Spinal cord (tissue), 10 donors: ENCODE data around the gene MT1G. TPM values are rescaled to one million over a fixed set of nuclear protein-coding genes. Genes with fewer than 3 reads are reported as not detected.

Experiments
- DNase-seq, 6 donors: peaks; one replicate each; pipeline versions ENCODE4 v3.0.0 to v3.0.0-alpha.2; 2013 to 2015; ENCODE audit warnings: low spot score in 6 of 6, low read depth in 4 of 6
- H3K27ac ChIP-seq: one replicate; pipeline ENCODE4 v1.5.1; 2013; ENCODE audit warnings: low read depth, low read length, control low read depth
- H3K27me3 ChIP-seq: one replicate; pipeline ENCODE4 v1.6.1; 2013; ENCODE audit warnings: low read length; ENCODE audit not compliant: control insufficient read depth, insufficient read depth
- H3K36me3 ChIP-seq: one replicate; pipeline ENCODE4 v1.6.1; 2013; ENCODE audit warnings: low read length; ENCODE audit not compliant: control insufficient read depth, insufficient read depth
- H3K4me1 ChIP-seq: one replicate; pipeline ENCODE4 v1.6.1; 2013; ENCODE audit warnings: low read length; ENCODE audit not compliant: control insufficient read depth, insufficient read depth
- H3K4me3 ChIP-seq: one replicate; pipeline ENCODE4 v1.5.1; 2013; ENCODE audit warnings: low read depth, low read length, control low read depth
- H3K9me3 ChIP-seq: one replicate; pipeline ENCODE4 v1.6.1; 2013; ENCODE audit warnings: low read length; ENCODE audit not compliant: control insufficient read depth, insufficient read depth
- WGBS: methylation state at CpG from one replicate; pipeline ENCODE4 v1.1.5; 2013; ENCODE audit warnings: missing lambda C conversion rate; ENCODE audit not compliant: insufficient coverage; 5-methylcytosine and 5-hydroxymethylcytosine counted together
- polyA plus RNA-seq, 2 donors: library from polyadenylated mRNA; unstranded; fragments of 120-200 nt; gene quantifications; one replicate each; pipeline ENCODE4 v1.2.1, GENCODE V29; 2013; ENCODE audit not compliant: insufficient read length in 2 of 2
- total RNA-seq, 2 donors: library from RNA; depleted of rRNA in 1 of 2; stranded (reverse); fragments of 120-200 nt in 1 of 2; fragments of >200 nt in 1 of 2; gene quantifications; one replicate each; pipeline versions ENCODE4 v1.2.3 to v1.2.4, GENCODE V29; 2013 to 2014
- donor health status: healthy.

The MT1G gene
- total and polyA plus RNA-seq, 4 donors, result 1.7 to 3.1 (median 1.9) TPM

DNA sequence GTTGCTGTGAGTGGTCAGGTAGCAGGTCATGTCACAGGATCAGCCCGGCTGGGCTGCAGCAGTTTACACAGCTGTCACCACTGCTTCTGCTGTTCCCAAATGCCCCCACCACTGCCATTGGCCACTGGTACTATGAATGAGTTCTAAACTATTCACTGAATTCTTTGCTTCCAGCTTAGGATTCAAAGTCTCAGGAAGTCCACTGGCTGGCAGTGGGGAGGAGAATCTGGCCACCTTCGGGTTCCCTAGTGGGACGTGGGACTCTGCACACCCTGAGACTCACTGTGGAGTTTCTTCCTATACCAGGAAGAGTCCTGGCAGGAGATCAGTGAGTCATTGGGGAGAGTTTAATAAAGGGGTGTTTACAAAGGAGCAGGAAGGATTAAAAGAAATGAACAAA, 21.3 kb upstream of the MT1G start:
- no peak for DNase-seq
- Histone ChIP-seq H3K36me3 (no peaks in the 10 kb centered on the region), H3K4me1 (peaks cover 9% of the 10 kb centered on the region), H3K27me3 (no peaks in the 10 kb centered on the region), H3K9me3 (peaks cover 2% of the 10 kb centered on the region), H3K27ac (no peak overlapping the region), H3K4me3 (no peak overlapping the region)
- 82% methylated on average over 2 of the region's 3 CpGs for WGBS

DNA sequence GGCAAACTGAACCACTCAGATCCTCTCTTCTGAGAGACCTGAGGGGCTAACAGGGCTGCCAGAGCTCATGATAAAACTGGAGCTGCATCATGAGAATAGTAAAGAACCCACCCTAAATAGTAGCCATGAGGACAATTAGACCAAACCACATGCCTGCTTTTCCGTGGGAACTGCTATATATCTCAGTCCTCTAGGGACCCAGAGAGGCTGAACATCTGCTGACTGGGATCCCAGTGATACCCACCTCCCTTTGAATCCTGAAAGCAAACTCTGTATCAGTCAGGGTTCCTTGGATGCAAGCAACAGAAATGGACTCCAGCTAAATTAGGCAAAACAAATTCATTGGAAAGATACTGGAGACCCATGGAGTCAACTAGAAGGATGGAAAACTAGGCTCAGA, 20.9 kb upstream of the MT1G start:
- Histone ChIP-seq H3K9me3 (peaks cover 2% of the 10 kb centered on the region), H3K27me3 (no peaks in the 10 kb centered on the region), H3K4me3 (no peak overlapping the region), H3K27ac (no peak overlapping the region), H3K36me3 (no peaks in the 10 kb centered on the region), H3K4me1 (peaks cover 13% of the 10 kb centered on the region)
- 30% methylated on average over 1 of the region's 1 CpG for WGBS
- no peak for DNase-seq

DNA sequence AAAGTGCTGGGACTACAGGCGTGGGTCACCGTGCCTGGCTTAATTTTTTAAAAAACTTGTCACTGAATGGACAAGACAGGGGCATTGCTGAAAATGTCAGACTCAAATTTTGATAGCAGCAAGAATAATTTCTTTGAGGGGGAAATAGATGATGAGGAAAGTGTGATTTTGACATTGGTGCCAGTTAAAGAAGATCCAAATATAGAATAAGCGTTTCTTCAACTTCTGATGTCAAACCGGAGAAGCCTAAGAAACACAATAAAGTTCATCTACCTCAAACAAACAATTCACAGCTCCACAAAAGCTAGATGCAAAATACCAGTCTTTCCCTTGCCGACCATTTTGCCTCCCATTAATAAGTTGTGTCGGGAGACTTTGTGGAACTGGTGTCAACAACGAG, 18.9 kb upstream of the MT1G start:
- 94% methylated on average over 4 of the region's 7 CpGs for WGBS
- Histone ChIP-seq H3K4me3 (no peak overlapping the region), H3K9me3 (peaks cover 2% of the 10 kb centered on the region), H3K27me3 (no peaks in the 10 kb centered on the region), H3K27ac (no peak overlapping the region), H3K4me1 (peaks cover 31% of the 10 kb centered on the region), H3K36me3 (no peaks in the 10 kb centered on the region)
- DNase-seq, result no peak

DNA sequence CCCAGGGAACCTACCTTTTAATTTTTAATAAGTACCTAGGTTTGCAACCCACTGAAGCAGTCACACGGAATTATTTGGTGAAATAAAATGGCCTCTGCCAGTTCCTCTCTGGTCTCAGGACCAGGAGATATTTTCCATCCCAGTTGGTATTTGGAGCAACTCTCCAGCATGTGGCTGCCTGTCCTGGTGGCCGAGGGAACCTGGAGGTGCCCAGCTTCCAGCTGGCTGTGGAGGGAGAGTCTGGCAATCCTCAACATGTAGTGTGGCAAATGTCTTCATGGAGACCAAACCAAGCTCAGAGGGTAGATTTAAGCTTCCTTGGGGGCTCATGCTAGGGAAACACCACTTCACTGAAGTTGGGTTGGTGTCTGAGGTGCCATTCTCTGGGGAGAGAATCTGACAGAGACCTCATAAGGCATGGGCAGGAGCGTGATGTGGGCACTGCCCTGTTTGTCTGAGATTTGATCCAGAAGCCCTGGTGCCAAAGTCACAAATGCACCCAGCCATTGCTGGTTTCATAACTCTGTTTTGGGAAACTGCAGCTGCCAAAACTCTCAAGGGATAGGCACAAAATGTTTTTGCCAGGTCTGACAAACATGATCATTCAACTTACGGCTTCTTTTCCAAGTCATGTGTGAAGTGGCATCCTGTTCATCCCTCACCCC, 17.2 kb upstream of the MT1G start:
- Histone ChIP-seq H3K36me3 (no peaks in the 10 kb centered on the region), H3K4me1 (peaks cover 33% of the 10 kb centered on the region), H3K27me3 (no peaks in the 10 kb centered on the region), H3K27ac (no peak overlapping the region), H3K9me3 (peaks cover 2% of the 10 kb centered on the region), H3K4me3 (no peak overlapping the region)
- no peak for DNase-seq
- 89% methylated on average over 4 of the region's 4 CpGs for WGBS

DNA sequence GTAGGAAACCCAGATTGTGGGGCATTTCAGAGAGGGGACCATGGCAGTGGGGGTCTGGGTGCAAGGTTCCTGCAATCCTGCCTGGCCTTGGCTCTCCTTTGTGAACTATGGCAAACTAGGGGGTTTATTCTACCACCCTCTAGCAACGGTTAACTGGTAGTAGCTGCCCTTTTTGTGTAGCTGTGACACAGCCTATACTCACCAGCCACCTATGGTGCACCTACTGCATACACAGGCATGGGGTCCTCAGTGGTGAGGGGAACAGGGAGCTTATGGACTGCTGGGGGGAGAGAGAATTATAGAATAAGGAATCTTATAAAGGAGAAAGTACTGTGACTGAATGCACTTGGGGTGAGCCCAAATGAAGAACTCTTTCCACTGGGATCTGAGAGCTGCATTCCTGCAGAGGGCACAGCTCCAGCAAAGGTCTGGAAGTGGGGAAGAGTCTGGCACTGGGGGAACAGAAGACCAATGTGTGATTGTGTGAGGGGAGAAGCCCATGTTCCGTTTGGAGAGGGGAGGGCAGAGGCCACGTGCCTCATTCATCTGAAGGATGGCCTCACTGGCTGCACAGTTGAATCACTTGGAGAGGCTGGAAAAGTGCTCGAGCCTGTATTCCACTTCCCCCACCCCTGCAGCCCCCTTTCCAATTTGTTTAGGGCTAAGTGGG, 16.5 kb upstream of the MT1G start:
- H3K4me1 ChIP-seq, result peaks cover 33% of the 10 kb centered on the region
- no peak for DNase-seq
- no peak overlapping the region for H3K27ac ChIP-seq
- 40% methylated on average over 1 of the region's 4 CpGs for WGBS
- peaks cover 2% of the 10 kb centered on the region for H3K9me3 ChIP-seq
- no peaks in the 10 kb centered on the region for H3K36me3 ChIP-seq
- no peak overlapping the region for H3K4me3 ChIP-seq
- H3K27me3 ChIP-seq, result no peaks in the 10 kb centered on the region

DNA sequence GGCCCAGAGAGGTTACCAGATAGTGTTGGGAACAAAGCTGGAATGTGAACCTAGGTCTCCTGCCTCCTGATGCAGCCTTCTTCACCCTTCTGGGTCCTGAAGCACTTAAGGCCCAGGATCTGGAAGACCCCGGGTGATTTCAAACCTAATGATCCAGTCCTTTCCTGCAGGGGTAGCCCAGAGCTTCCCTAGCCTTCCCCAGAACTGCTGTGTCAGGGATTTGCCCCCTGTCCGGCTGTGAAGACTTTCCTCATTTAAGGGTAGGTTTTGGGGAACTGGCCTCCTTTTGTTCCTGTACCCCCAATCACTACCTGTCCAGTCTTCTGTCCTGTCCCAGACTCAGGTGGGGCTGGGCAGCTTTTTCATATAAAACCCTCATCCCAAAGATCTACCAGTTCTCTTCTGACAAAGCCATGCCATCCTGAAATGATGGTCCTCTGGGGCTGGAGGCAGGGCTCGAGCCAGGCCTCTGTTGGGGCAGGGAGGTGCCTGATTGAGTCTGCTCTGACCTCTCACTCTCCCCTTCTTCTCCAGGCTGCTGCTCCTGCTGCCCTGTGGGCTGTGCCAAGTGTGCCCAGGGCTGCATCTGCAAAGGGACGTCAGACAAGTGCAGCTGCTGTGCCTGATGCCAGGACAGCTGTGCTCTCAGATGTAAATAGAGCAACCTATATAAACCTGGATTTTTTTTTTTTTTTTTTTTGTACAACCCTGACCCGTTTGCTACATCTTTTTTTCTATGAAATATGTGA, 15.7 kb upstream of the MT1G start:
- Histone ChIP-seq H3K27ac (no peak overlapping the region), H3K4me1 (peaks cover 33% of the 10 kb centered on the region), H3K9me3 (peaks cover 2% of the 10 kb centered on the region), H3K27me3 (no peaks in the 10 kb centered on the region), H3K4me3 (no peak overlapping the region), H3K36me3 (no peaks in the 10 kb centered on the region)
- WGBS, result 43% methylated on average over 3 of the region's 5 CpGs
- no peak for DNase-seq

DNA sequence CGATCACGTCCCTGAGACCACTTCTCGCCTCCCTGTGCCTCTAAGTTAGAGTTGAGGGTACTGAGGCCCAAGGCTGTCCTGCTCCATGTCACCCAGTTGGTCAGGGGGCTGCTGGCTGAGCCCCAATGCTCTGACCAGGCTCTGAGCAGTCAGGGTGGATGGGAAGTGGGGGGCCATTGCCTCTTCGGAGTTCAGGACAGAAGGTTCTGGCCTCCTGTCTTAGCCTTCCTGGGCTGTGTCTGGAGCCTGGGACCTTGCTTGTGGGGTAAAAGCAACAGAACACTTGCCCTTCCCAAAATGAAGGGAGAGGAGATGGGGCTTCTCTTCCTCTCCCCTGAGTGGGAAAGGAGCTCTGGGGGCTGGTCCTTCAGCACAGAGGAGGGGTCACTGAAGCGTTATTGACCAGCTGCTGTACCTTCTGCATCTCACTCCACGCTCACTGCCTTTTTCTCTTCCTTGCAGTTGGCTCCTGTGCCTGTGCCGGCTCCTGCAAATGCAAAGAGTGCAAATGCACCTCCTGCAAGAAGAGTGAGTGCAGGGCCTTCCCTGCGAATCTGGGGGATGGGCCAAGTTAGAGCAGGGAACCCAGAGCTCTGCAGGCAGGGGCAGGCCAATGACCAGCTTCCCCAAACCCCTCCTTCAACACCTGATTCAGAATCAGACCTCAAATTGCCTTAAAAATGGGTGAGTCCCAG, 15.0 kb upstream of the MT1G start:
- 38% methylated on average over 6 of the region's 8 CpGs for WGBS
- Histone ChIP-seq H3K27ac (no peak overlapping the region), H3K27me3 (no peaks in the 10 kb centered on the region), H3K4me3 (peak overlapping the region; percentile 62), H3K36me3 (no peaks in the 10 kb centered on the region), H3K9me3 (peaks cover 2% of the 10 kb centered on the region), H3K4me1 (peaks cover 33% of the 10 kb centered on the region)
- DNase-seq, result no peak

DNA sequence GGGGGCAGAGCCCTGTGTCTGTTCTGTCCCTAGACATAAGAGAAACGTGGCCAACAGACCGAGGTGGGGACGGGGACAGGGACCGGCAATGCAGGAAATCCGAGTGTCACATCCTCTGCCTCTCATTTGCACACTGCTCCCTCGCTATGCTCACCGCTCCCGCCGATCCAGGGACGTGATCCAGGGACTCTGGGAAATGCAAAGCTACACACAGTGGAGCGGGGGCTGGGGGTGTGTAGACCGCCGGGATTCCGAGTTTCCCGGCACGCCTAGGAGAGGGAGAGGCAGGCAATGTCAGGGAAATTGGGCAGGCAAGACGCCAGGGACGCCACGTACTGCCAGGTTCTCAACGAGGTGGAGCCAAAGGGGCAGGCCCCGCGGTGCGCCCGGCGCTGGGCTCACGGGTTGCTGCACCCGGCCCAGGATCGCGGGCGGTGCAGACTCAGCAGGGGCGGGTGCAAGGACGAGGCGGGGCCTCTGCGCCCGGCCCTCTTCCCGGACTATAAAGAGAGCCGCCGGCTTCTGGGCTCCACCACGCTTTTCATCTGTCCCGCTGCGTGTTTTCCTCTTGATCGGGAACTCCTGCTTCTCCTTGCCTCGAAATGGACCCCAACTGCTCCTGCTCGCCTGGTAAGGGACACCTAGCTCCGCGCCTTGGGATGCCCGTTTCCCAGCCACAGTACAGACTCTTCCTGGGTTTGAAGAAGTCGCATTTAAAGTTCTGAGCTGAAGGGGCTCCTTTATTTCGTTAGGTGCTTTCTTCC, 14.3 kb upstream of the MT1G start, which contains the start of gene MT1X:
Gene MT1X, plus strand, starts transcription at position 532 of the 764 bp plus-strand sequence. Its CDS starts 71 bp downstream, at position 603.
- Histone ChIP-seq H3K27ac (peak within 1 kb of the TSS; percentile 58), H3K4me3 (peak within 1 kb of the TSS; percentile 62), H3K9me3 (peaks cover 2% of the 10 kb centered on the region), H3K4me1 (peaks cover 33% of the 10 kb centered on the region), H3K27me3 (peaks cover 5% of the 10 kb centered on the region), H3K36me3 (no peaks in the 10 kb centered on the region)
- DNase-seq, result peak; percentile 53 to 94 (median 63)
- WGBS, result under 1% methylated on average over 43 of the region's 49 CpGs

DNA sequence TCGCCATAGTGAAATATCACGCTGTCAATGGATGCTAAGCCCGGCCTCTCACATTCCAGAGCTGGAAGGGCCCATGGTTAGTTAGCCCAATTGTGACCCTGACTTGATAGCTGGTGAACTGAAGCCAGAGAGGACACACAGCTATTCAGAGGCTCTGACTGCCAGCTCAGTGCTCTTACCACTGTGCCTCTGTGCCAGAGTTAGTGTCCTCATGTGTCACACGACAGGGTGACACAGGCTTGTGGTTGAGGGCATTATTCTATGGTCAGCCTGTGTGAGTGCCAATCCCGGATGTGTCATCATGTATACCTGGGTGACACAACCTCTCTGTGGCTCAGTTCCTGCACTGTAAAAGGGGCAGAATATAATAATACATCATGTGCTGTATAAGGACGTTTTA, 12.0 kb upstream of the MT1G start:
- peaks cover 40% of the 10 kb centered on the region for H3K4me1 ChIP-seq
- H3K4me3 ChIP-seq, result no peak overlapping the region
- DNase-seq, result no peak
- 75% methylated on average over 3 of the region's 6 CpGs for WGBS
- H3K27me3 ChIP-seq, result peaks cover 26% of the 10 kb centered on the region
- H3K27ac ChIP-seq, result no peak overlapping the region
- H3K9me3 ChIP-seq, result no peaks in the 10 kb centered on the region
- no peaks in the 10 kb centered on the region for H3K36me3 ChIP-seq
